Suprapubic skin (tissue), 4 donors: Measurements from ENCODE around the gene DNAH1.

Experiments used
- POLR2A ChIP-seq, 2 donors: fragments of 450-650 bp; IDR thresholded peaks; one replicate each; pipeline ENCODE4 v1.6.1; 2017; ENCODE audit warnings: antibody characterized with exemption in 2 of 2, mild to moderate bottlenecking in 2 of 2, moderate library complexity in 2 of 2
- POLR2AphosphoS5 ChIP-seq, 3 donors: sonication (generic); formaldehyde crosslinking; IDR thresholded peaks; one replicate each; pipeline ENCODE4 v1.6.1; 2017; ENCODE audit warnings: antibody characterized with exemption in 3 of 3
- TF ChIP-seq, protein P1 (sequence below), 2 donors: fragments of 200-600 bp in 1 of 2; fragments of 450-650 bp in 1 of 2; sonication (generic) in 1 of 2; IDR thresholded peaks; one replicate each; pipeline ENCODE4 v1.5.1; 2016 to 2019; ENCODE audit warnings: antibody characterized with exemption in 2 of 2, mild to moderate bottlenecking in 1 of 2, moderate library complexity in 1 of 2

DNA sequence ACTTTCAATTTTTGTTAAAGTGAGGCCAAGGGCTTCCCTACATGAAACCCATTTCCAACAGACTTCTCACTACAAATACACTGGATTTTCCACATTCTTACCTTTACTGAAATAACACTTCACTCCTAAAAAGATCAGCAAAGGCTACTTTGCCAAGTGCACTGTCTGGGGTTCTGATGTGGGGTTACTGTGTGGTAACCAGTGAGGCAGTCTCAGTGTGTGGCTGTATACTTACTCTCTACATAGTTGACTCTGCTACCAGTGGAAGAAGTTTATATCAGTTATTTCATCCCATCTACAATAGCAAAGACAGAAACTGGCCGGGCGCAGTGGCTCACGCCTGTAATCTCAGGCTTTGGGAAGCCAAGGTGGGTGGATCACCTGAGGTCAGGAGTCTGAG, 43.3 kb upstream of the DNAH1 start:
- TF ChIP-seq, protein P1, sequence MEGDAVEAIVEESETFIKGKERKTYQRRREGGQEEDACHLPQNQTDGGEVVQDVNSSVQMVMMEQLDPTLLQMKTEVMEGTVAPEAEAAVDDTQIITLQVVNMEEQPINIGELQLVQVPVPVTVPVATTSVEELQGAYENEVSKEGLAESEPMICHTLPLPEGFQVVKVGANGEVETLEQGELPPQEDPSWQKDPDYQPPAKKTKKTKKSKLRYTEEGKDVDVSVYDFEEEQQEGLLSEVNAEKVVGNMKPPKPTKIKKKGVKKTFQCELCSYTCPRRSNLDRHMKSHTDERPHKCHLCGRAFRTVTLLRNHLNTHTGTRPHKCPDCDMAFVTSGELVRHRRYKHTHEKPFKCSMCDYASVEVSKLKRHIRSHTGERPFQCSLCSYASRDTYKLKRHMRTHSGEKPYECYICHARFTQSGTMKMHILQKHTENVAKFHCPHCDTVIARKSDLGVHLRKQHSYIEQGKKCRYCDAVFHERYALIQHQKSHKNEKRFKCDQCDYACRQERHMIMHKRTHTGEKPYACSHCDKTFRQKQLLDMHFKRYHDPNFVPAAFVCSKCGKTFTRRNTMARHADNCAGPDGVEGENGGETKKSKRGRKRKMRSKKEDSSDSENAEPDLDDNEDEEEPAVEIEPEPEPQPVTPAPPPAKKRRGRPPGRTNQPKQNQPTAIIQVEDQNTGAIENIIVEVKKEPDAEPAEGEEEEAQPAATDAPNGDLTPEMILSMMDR (IDR thresholded peaks at IDR 0.05), result no peak
- TF ChIP-seq POLR2A (IDR thresholded peaks at IDR 0.05) (no peak), POLR2AphosphoS5 (IDR thresholded peaks at IDR 0.05) (no peak)
